ENCODE results near the gene TMEM259.

The TMEM259 gene

GRCh38 chr19:1017906-1018305 lies 3.0 kb downstream of the TMEM259 start:
- FAIRE-seq (no peak), DNase-seq (ENCODE audit: insufficient read length, low spot score) (no peak)

- DNase-seq (ENCODE audit: insufficient read length, low spot score) (no peak), FAIRE-seq (no peak)
These were observed 3.6 kb downstream of the TMEM259 start for GRCh38 chr19:1017115-1017905.

GRCh38 chr19:1016647-1017114 lies 4.2 kb downstream of the TMEM259 start:
- DNase-seq (ENCODE audit: insufficient read length, low spot score), result no peak
- peak; percentile 78 for FAIRE-seq

GRCh38 chr19:1015782-1016646 lies 4.9 kb downstream of the TMEM259 start:
- DNase-seq (ENCODE audit: insufficient read length, low spot score) (no peak), FAIRE-seq (no peak)

- DNase-seq (ENCODE audit: insufficient read length, low spot score) (no peak), FAIRE-seq (no peak)
These were observed 5.7 kb downstream of the TMEM259 start for GRCh38 chr19:1015061-1015781.

GRCh38 chr19:1014161-1015060 lies 6.5 kb downstream of the TMEM259 start:
- no peak for FAIRE-seq
- DNase-seq (ENCODE audit: insufficient read length, low spot score), result no peak

GRCh38 chr19:1013218-1013617 lies 7.7 kb downstream of the TMEM259 start:
- FAIRE-seq, result no peak
- no peak for DNase-seq (ENCODE audit: insufficient read length, low spot score)

GRCh38 chr19:1012334-1012733 lies 8.6 kb downstream of the TMEM259 start:
- FAIRE-seq (no peak), DNase-seq (ENCODE audit: insufficient read length, low spot score) (no peak)

GRCh38 chr19:1011831-1012333 lies 9.0 kb downstream of the TMEM259 start:
- FAIRE-seq (no peak), DNase-seq (ENCODE audit: insufficient read length, low spot score) (no peak)

- FAIRE-seq, result no peak
- no peak for DNase-seq (ENCODE audit: insufficient read length, low spot score)
These were observed 10.1 kb downstream of the TMEM259 start for GRCh38 chr19:1010586-1011510.

- no peak for DNase-seq (ENCODE audit: insufficient read length, low spot score)
- no peak for FAIRE-seq
These were observed 10.9 kb downstream of the TMEM259 start for GRCh38 chr19:1009981-1010538.

- no peak for FAIRE-seq
- DNase-seq (ENCODE audit: insufficient read length, low spot score), result no peak
These were observed 11.6 kb downstream of the TMEM259 start for GRCh38 chr19:1009041-1009980.

- DNase-seq (ENCODE audit: insufficient read length, low spot score) (no peak), FAIRE-seq (no peak)
These were observed 12.5 kb downstream of the TMEM259 start for GRCh38 chr19:1008268-1009040.

- no peak for FAIRE-seq
- DNase-seq (ENCODE audit: insufficient read length, low spot score), result no peak
These were observed 13.3 kb downstream of the TMEM259 start for GRCh38 chr19:1007399-1008251.

- no peak for DNase-seq (ENCODE audit: insufficient read length, low spot score)
- no peak for FAIRE-seq
These were observed 14.1 kb downstream of the TMEM259 start for GRCh38 chr19:1006711-1007398.

All from HTR-8/SVneo (cell line).